Measurements from ENCODE around the gene CCDC9B.

DNA sequence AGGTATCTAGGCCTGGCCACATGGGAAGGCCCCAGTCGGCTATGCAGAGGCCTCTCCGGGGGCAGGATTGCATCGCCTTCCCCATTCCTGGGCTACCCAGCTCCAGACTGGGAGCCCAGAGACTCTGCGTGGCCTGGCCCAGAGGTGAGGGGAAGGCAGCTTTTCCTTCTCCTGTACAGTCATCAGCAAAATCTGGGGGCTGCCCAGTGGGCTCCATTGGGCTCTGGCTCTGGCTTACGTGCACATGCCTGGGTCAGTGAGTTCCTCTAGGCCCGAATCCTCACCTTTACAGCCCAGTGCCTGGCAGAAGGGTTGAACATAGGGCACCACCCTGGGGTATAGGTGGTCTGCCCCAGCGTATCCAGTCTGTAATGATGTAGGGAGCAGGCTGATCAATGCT, 53.9 kb downstream of the CCDC9B start:
- TF ChIP-seq, protein P1, sequence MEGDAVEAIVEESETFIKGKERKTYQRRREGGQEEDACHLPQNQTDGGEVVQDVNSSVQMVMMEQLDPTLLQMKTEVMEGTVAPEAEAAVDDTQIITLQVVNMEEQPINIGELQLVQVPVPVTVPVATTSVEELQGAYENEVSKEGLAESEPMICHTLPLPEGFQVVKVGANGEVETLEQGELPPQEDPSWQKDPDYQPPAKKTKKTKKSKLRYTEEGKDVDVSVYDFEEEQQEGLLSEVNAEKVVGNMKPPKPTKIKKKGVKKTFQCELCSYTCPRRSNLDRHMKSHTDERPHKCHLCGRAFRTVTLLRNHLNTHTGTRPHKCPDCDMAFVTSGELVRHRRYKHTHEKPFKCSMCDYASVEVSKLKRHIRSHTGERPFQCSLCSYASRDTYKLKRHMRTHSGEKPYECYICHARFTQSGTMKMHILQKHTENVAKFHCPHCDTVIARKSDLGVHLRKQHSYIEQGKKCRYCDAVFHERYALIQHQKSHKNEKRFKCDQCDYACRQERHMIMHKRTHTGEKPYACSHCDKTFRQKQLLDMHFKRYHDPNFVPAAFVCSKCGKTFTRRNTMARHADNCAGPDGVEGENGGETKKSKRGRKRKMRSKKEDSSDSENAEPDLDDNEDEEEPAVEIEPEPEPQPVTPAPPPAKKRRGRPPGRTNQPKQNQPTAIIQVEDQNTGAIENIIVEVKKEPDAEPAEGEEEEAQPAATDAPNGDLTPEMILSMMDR (IDR thresholded peaks at IDR 0.05): no peak
- TF ChIP-seq POLR2AphosphoS5 (IDR thresholded peaks at IDR 0.05) (no peak), POLR2A (IDR thresholded peaks at IDR 0.05) (no peak)

Measured in stomach (tissue), 4 donors.